Stomach (tissue), 9 donors: ENCODE results near the gene IL17RE. TPM values are rescaled to one million over a fixed set of nuclear protein-coding genes. Genes with fewer than 3 reads are reported as not detected.
"Not testable (repeated sequence)": the region's sequence is repeated elsewhere in the genome, so short reads cannot be mapped to it uniquely, and the experiment has no call there.

Experiments used
- DNase-seq, 2 donors: peaks; one replicate each; pipeline versions ENCODE4 v3.0.0 to v3.0.0-alpha.2; 2013 to 2019
- H3K27ac ChIP-seq, 5 donors: fragments of 200-600 bp in 4 of 5; sonication (generic) in 4 of 5; one replicate each; pipeline ENCODE4 v1.5.1; 2013 to 2019; ENCODE audit warnings: mild to moderate bottlenecking in 1 of 5, moderate library complexity in 1 of 5
- H3K27me3 ChIP-seq, 3 donors: fragments of 200-600 bp; sonication (generic); one replicate each; pipeline ENCODE4 v1.5.1; 2017 to 2019; ENCODE audit warnings: mixed run types in 1 of 3
- H3K36me3 ChIP-seq, 4 donors: fragments of 200-600 bp; sonication (generic); 1 replicate in 3 of 4; 2 replicates in 1 of 4; pipeline ENCODE4 v1.5.1; 2016 to 2019
- H3K4me1 ChIP-seq, 4 donors: fragments of 200-600 bp; sonication (generic); one replicate each; pipeline ENCODE4 v1.5.1; 2016 to 2019
- H3K4me3 ChIP-seq, 4 donors: fragments of 200-600 bp; sonication (generic) in 3 of 4; one replicate each; pipeline ENCODE4 v1.5.1; 2016 to 2019; ENCODE audit warnings: mild to moderate bottlenecking in 1 of 4
- H3K9me3 ChIP-seq, 4 donors: fragments of 200-600 bp; sonication (generic); one replicate each; pipeline ENCODE4 v1.5.1; 2016 to 2019
- EP300 ChIP-seq: sonication (generic); formaldehyde crosslinking; IDR thresholded peaks from one replicate; pipeline ENCODE4 v1.6.1; 2017; ENCODE audit warnings: antibody characterized with exemption
- POLR2A ChIP-seq, 4 donors: fragments of 450-650 bp; IDR thresholded peaks; one replicate each; pipeline ENCODE4 v1.6.1; 2016; ENCODE audit warnings: antibody characterized with exemption in 4 of 4, control low read depth in 2 of 4, mild to moderate bottlenecking in 1 of 4, moderate library complexity in 1 of 4
- POLR2AphosphoS5 ChIP-seq, 3 donors: sonication (generic); formaldehyde crosslinking; IDR thresholded peaks; one replicate each; pipeline ENCODE4 v1.6.1; 2016; ENCODE audit warnings: antibody characterized with exemption in 3 of 3
- WGBS, 5 donors: extraction: QIAGEN DNeasy Blood & Tissue Kit in 3 of 5; methylation state at CpG; one replicate each; pipeline versions ENCODE4 v1.1.5 to v1.1.7; 2013 to 2018; 5-methylcytosine and 5-hydroxymethylcytosine counted together
- intact Hi-C: fragments of 100-400 bp; cut with DNase I; formaldehyde crosslinking; loops from one replicate; pipeline ENCODE4 v1.15.1; 2023; ENCODE audit warnings: low total_unique reads
- polyA plus RNA-seq, 3 donors: library from polyadenylated mRNA; stranded (reverse); fragments of 200-250 nt; gene quantifications; one replicate each; pipeline ENCODE4 v1.2.3, GENCODE V29; 2013
- total RNA-seq, 5 donors: library from RNA; depleted of rRNA; stranded (reverse); fragments of >200 nt; gene quantifications; one replicate each; pipeline versions ENCODE4 v1.1.0 to v1.2.3, GENCODE V29; 2014 to 2016
- TF ChIP-seq, protein P1 (sequence below), 7 experiments: fragments of 450-650 bp in 4 of 7; fragments of 200-600 bp in 3 of 7; sonication (generic) in 3 of 7; IDR thresholded peaks; one replicate each; pipeline ENCODE4 v1.5.1; 2016 to 2019; ENCODE audit warnings: antibody characterized with exemption in 7 of 7, control low read depth in 2 of 7, mild to moderate bottlenecking in 1 of 7
- donor health status: healthy with polysubstance abuse.
- donor health status: Bipolar disorder and iron deficiency.
- donor health status: healthy.

IL17RE gene
- total and polyA plus RNA-seq, 8 donors = 10.3 to 301 (median 40.7) TPM

DNA sequence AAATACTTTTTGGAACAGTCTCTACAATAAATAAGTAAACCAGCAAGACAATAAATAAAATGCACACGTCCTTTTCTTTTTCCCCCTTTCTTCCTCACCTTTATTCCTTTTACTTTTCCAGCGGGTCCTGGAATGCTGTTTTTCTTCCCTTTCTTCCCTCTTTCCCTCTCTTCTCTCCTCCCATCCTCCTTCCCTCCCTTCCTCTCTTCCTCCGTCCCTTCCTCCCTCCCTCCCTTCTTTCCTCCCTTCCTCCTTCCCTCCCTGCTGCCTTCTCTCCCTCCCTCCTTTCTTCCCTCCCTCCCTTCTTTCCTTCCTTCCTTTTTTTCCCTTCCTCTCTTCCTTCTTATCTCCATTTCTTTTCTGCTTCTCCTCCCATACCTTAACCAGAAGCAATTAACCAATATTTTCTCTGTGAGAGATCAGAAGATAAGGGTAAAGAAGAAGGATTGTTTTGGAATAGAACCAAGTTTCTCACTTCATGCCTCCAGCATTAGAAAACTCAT, 3.3 kb upstream of the IL17RE start:
- peak overlapping the region; percentile 81 to 92 (median 87) for H3K27ac ChIP-seq
- peaks cover 0 to 1% (median 0%) of the 10 kb centered on the region in 4 donors for H3K36me3 ChIP-seq
- no peak for DNase-seq
- H3K4me3 ChIP-seq = peak overlapping the region in 1 of 4 donors; percentile 3
- no peaks in the 10 kb centered on the region for H3K9me3 ChIP-seq
- peaks cover 40 to 67% (median 53%) of the 10 kb centered on the region in 4 donors for H3K4me1 ChIP-seq
- 23 to 52% (median 35%) methylated on average over 3 of the region's 3 CpGs for WGBS, 5 donors
- no peaks in the 10 kb centered on the region for H3K27me3 ChIP-seq
- TF ChIP-seq POLR2AphosphoS5 (IDR thresholded peaks at IDR 0.05) = no peak
- TF ChIP-seq, protein P1, sequence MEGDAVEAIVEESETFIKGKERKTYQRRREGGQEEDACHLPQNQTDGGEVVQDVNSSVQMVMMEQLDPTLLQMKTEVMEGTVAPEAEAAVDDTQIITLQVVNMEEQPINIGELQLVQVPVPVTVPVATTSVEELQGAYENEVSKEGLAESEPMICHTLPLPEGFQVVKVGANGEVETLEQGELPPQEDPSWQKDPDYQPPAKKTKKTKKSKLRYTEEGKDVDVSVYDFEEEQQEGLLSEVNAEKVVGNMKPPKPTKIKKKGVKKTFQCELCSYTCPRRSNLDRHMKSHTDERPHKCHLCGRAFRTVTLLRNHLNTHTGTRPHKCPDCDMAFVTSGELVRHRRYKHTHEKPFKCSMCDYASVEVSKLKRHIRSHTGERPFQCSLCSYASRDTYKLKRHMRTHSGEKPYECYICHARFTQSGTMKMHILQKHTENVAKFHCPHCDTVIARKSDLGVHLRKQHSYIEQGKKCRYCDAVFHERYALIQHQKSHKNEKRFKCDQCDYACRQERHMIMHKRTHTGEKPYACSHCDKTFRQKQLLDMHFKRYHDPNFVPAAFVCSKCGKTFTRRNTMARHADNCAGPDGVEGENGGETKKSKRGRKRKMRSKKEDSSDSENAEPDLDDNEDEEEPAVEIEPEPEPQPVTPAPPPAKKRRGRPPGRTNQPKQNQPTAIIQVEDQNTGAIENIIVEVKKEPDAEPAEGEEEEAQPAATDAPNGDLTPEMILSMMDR (IDR thresholded peaks at IDR 0.05) = no peak
- TF ChIP-seq POLR2A (IDR thresholded peaks at IDR 0.05) = no peak
- no peak for TF ChIP-seq EP300
- intact Hi-C loops = no loop called here

GRCh38 chr3:9900965-9901415, 1.7 kb upstream of the IL17RE start:
- H3K9me3 ChIP-seq, intact Hi-C loops, H3K4me3 ChIP-seq, H3K36me3 ChIP-seq, H3K27me3 ChIP-seq: not testable (repeated sequence)
- WGBS, 5 donors = 53 to 72% (median 57%) methylated on average over 6 of the region's 6 CpGs
- H3K27ac ChIP-seq = peak overlapping the region; percentile 52 to 92 (median 86)
- H3K4me1 ChIP-seq = peaks cover 40 to 65% (median 51%) of the 10 kb centered on the region in 4 donors
- DNase-seq = peak in 1 of 2 donors; percentile 62

DNA sequence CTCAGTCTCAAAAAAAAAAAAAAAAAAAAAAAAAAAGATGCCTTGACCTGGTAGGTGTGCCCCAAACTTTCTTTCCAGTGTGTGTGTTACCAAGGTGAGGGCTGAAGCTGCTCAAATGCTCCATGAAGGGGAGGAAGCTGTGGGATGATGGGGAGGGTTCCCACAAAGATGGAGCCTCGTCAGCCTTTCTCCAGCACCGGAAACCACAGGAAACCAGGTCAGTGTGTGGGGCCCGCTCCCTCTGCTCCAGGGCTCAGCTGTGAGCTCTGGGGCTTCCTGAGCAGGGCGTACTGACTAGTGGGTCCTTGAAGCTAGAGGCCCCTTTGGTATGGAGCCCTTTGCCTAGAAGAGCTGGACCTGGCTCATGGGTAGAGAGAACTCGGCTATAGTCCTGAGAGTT, 681 bp upstream of the IL17RE start:
- Histone ChIP-seq H3K4me3 (peak overlapping the region in 1 of 4 donors; percentile 48), H3K9me3 (no peaks in the 10 kb centered on the region), H3K27me3 (no peaks in the 10 kb centered on the region), H3K4me1 (peaks cover 35 to 56% (median 46%) of the 10 kb centered on the region in 4 donors), H3K36me3 (peaks cover 0 to 5% (median under 1%) of the 10 kb centered on the region in 4 donors), H3K27ac (peak overlapping the region; percentile 81 to 88 (median 87))
- TF ChIP-seq, protein P1 (IDR thresholded peaks at IDR 0.05) = no peak
- TF ChIP-seq POLR2A (IDR thresholded peaks at IDR 0.05) (no peak), EP300 (no peak), POLR2AphosphoS5 (IDR thresholded peaks at IDR 0.05) (no peak)
- WGBS, 5 donors = 50 to 64% (median 60%) methylated on average over 5 of the region's 5 CpGs
- DNase-seq = peak in 1 of 2 donors; percentile 30
- intact Hi-C loops = no loop called here

- intact Hi-C loops = no loop called here
- TF ChIP-seq, protein P1 (IDR thresholded peaks at IDR 0.05) = no peak
- TF ChIP-seq POLR2A (IDR thresholded peaks at IDR 0.05) (no peak), EP300 (no peak), POLR2AphosphoS5 (IDR thresholded peaks at IDR 0.05) (no peak)
- peaks cover 23 to 47% (median 35%) of the 10 kb centered on the region in 4 donors for H3K4me1 ChIP-seq
- DNase-seq = peak in 1 of 2 donors; percentile 46
- H3K36me3 ChIP-seq = peaks cover 0 to 11% (median 5%) of the 10 kb centered on the region in 4 donors
- H3K4me3 ChIP-seq = peak overlapping the region; percentile 27 to 51 (median 41)
- no peaks in the 10 kb centered on the region for H3K27me3 ChIP-seq
- H3K9me3 ChIP-seq = no peaks in the 10 kb centered on the region
- WGBS, 5 donors = 12 to 21% (median 20%) methylated on average over 4 of the region's 4 CpGs
- H3K27ac ChIP-seq = peak overlapping the region; percentile 81 to 88 (median 87)
Observed at GRCh38 chr3:9903238-9903624, 583 bp downstream of the IL17RE start.

GRCh38 chr3:9903904-9904303, 1.3 kb downstream of the IL17RE start:
- no peaks in the 10 kb centered on the region for H3K9me3 ChIP-seq
- no peaks in the 10 kb centered on the region for H3K27me3 ChIP-seq
- 54 to 74% (median 60%) methylated on average over 4 of the region's 4 CpGs for WGBS, 5 donors
- no peak for TF ChIP-seq POLR2AphosphoS5 (IDR thresholded peaks at IDR 0.05)
- no peak for TF ChIP-seq POLR2A (IDR thresholded peaks at IDR 0.05)
- TF ChIP-seq EP300 = no peak
- TF ChIP-seq, protein P1 (IDR thresholded peaks at IDR 0.05) = no peak
- DNase-seq = peak in 1 of 2 donors; percentile 49
- peaks cover 3 to 18% (median 7%) of the 10 kb centered on the region in 4 donors for H3K36me3 ChIP-seq
- intact Hi-C loops = no loop called here
- H3K27ac ChIP-seq = peak overlapping the region in 3 of 5 donors; percentile 87 to 88 (median 87)
- H3K4me1 ChIP-seq = peaks cover 16 to 41% (median 29%) of the 10 kb centered on the region in 4 donors
- H3K4me3 ChIP-seq = peak overlapping the region; percentile 27 to 51 (median 41)
